Loucy (cell line): ENCODE measurements around the gene NEDD4L.

Source experiments
- H2AFZ ChIP-seq: fragments of 200-600 bp; sonication (generic); 2 replicates; pipeline ENCODE4 v1.6.0; 2016; ENCODE audit warnings: antibody characterized with exemption, mild to moderate bottlenecking, low read length, moderate library complexity
- H3F3A ChIP-seq: fragments of 200-600 bp; 2 replicates; pipeline ENCODE4 v1.6.0; 2016; ENCODE audit warnings: antibody characterized with exemption, low read depth, mild to moderate bottlenecking
- H3K27me3 ChIP-seq: fragments of 200-600 bp; sonication (generic); 2 replicates; pipeline ENCODE4 v1.6.1; 2014; ENCODE audit warnings: low read length, mild to moderate bottlenecking; ENCODE audit not compliant: insufficient read depth, poor library complexity, severe bottlenecking
- H3K36me3 ChIP-seq: fragments of 200-600 bp; sonication (generic); 2 replicates; pipeline ENCODE4 v1.6.1; 2016; ENCODE audit warnings: low read length; ENCODE audit not compliant: insufficient read depth
- H3K4me1 ChIP-seq: fragments of 200-600 bp; sonication (generic); 2 replicates; pipeline ENCODE4 v1.5.1; 2014; ENCODE audit warnings: low read length, mild to moderate bottlenecking; ENCODE audit not compliant: insufficient read depth, poor library complexity, severe bottlenecking
- H3K4me2 ChIP-seq: fragments of 200-600 bp; sonication (generic); 2 replicates; pipeline ENCODE4 v1.6.0; 2014; ENCODE audit warnings: antibody characterized with exemption, low read length, low read depth, mild to moderate bottlenecking; ENCODE audit not compliant: poor library complexity, severe bottlenecking
- H3K4me3 ChIP-seq: fragments of 200-600 bp; sonication (generic); 2 replicates; pipeline ENCODE4 v1.5.1; 2014; ENCODE audit warnings: low read length, mild to moderate bottlenecking, mixed read lengths; ENCODE audit not compliant: poor library complexity, severe bottlenecking
- H3K79me2 ChIP-seq: fragments of 200-600 bp; sonication (generic); 2 replicates; pipeline ENCODE4 v1.6.1; 2014; ENCODE audit warnings: low read length; ENCODE audit not compliant: insufficient read depth
- H3K9ac ChIP-seq: fragments of 200-600 bp; sonication (generic); 2 replicates; pipeline ENCODE4 v1.6.0; 2014; ENCODE audit warnings: mild to moderate bottlenecking, low read depth, low read length, moderate library complexity; ENCODE audit not compliant: poor library complexity, severe bottlenecking
- H3K9me2 ChIP-seq: fragments of 200-600 bp; sonication (generic); replicated peaks from 2 replicates; pipeline ENCODE4 v1.6.1; 2016; ENCODE audit warnings: low read depth, low read length, mixed read lengths
- H3K9me3 ChIP-seq: fragments of 200-600 bp; sonication (generic); 2 replicates; pipeline ENCODE4 v1.6.1; 2014; ENCODE audit warnings: mild to moderate bottlenecking, antibody characterized with exemption, low read length, low read depth; ENCODE audit not compliant: insufficient read depth
- H4K20me1 ChIP-seq: fragments of 200-600 bp; sonication (generic); 2 replicates; pipeline ENCODE4 v1.6.0; 2014; ENCODE audit warnings: antibody characterized with exemption, low read length, mild to moderate bottlenecking; ENCODE audit not compliant: insufficient read depth, poor library complexity, severe bottlenecking
- CTCF ChIP-seq: fragments of 200-600 bp; sonication (generic); conservative IDR thresholded peaks from 2 replicates; pipeline ENCODE4 v1.5.1; 2014; ENCODE audit warnings: mild to moderate bottlenecking, antibody characterized with exemption, low read length
- EZH2phosphoT487 ChIP-seq: fragments of 200-600 bp; IDR thresholded peaks from 2 replicates; pipeline ENCODE4 v1.6.1; 2018; ENCODE audit warnings: antibody characterized with exemption, mild to moderate bottlenecking, moderate library complexity, borderline replicate concordance

Gene NEDD4L

GRCh38 chr18:58391231-58391825, 347.3 kb downstream of the NEDD4L start:
- H3K4me3 ChIP-seq, result no peak overlapping the region
- no peaks in the 10 kb centered on the region for H3K27me3 ChIP-seq
- no peak for TF ChIP-seq EZH2phosphoT487
- no peak for TF ChIP-seq CTCF
- no peaks in the 10 kb centered on the region for H3K79me2 ChIP-seq
- H3K36me3 ChIP-seq, result peaks cover 3% of the 10 kb centered on the region; the same call in 1 of the 2 replicates
- H3K9me2 ChIP-seq, result no peaks in the 10 kb centered on the region
- no peak overlapping the region for H3K9ac ChIP-seq
- peaks cover 11% of the 10 kb centered on the region for H3K4me1 ChIP-seq
- no peak overlapping the region for H2AFZ ChIP-seq
- no peaks in the 10 kb centered on the region for H3K9me3 ChIP-seq
- H4K20me1 ChIP-seq, result no peaks in the 10 kb centered on the region
- 0 out of 2 replicates have a peak, but pooled peaks cover 2% of the 10 kb centered on the region for H3F3A ChIP-seq
- no peak overlapping the region for H3K4me2 ChIP-seq

- Histone ChIP-seq H3F3A (0 out of 2 replicates have a peak, but pooled peaks cover 2% of the 10 kb centered on the region), H3K4me2 (no peak overlapping the region), H3K9me3 (no peaks in the 10 kb centered on the region), H3K27me3 (no peaks in the 10 kb centered on the region), H3K9ac (no peak overlapping the region), H3K4me3 (no peak overlapping the region), H3K36me3 (peaks cover 3% of the 10 kb centered on the region; the same call in 1 of the 2 replicates), H3K9me2 (no peaks in the 10 kb centered on the region), H3K79me2 (no peaks in the 10 kb centered on the region), H2AFZ (no peak overlapping the region), H4K20me1 (no peaks in the 10 kb centered on the region), H3K4me1 (peaks cover 11% of the 10 kb centered on the region)
- TF ChIP-seq CTCF (no peak), EZH2phosphoT487 (no peak)
Measured at GRCh38 chr18:58391932-58392323, 347.9 kb downstream of the NEDD4L start.

GRCh38 chr18:58392324-58393000, 348.4 kb downstream of the NEDD4L start:
- H3K9me2 ChIP-seq, result no peaks in the 10 kb centered on the region
- H3F3A ChIP-seq, result 0 out of 2 replicates have a peak, but pooled peaks cover 2% of the 10 kb centered on the region
- no peaks in the 10 kb centered on the region for H3K9me3 ChIP-seq
- no peak overlapping the region for H3K4me2 ChIP-seq
- no peaks in the 10 kb centered on the region for H3K27me3 ChIP-seq
- no peak overlapping the region for H3K4me3 ChIP-seq
- no peak overlapping the region for H3K9ac ChIP-seq
- H3K79me2 ChIP-seq, result no peaks in the 10 kb centered on the region
- TF ChIP-seq CTCF (no peak), EZH2phosphoT487 (no peak)
- H3K36me3 ChIP-seq, result peaks cover 3% of the 10 kb centered on the region; the same call in 1 of the 2 replicates
- H3K4me1 ChIP-seq, result peaks cover 11% of the 10 kb centered on the region
- H4K20me1 ChIP-seq, result no peaks in the 10 kb centered on the region
- no peak overlapping the region for H2AFZ ChIP-seq
